Measurements from ENCODE around the gene NHLH2.

The NHLH2 gene

GRCh38 chr1:115833856-115834255, 7.1 kb downstream of the NHLH2 start:
- no peak for TF ChIP-seq SIN3A (IDR thresholded peaks at IDR 0.05; ENCODE audit: borderline replicate concordance, insufficient read depth, low read length)
- no peak for TF ChIP-seq POLR2AphosphoS5 (IDR thresholded peaks at IDR 0.05; ENCODE audit: low read depth, low read length)
- no peak for TF ChIP-seq TAF1 (IDR thresholded peaks at IDR 0.05; ENCODE audit: borderline replicate concordance, insufficient read depth, low read length)
- no peak for TF ChIP-seq REST (IDR thresholded peaks at IDR 0.05; ENCODE audit: insufficient read depth in 1 of 2, low read depth in 2 of 2, low read length in 2 of 2)
- TF ChIP-seq FOXP2 (optimal IDR thresholded peaks at IDR 0.05; ENCODE audit: borderline replicate concordance, extremely low read depth, extremely low read length, insufficient read depth), result no peak

- TF ChIP-seq FOXP2 (optimal IDR thresholded peaks at IDR 0.05; ENCODE audit: borderline replicate concordance, extremely low read depth, extremely low read length, insufficient read depth) (no peak), SIN3A (IDR thresholded peaks at IDR 0.05; ENCODE audit: borderline replicate concordance, insufficient read depth, low read length) (no peak), POLR2AphosphoS5 (IDR thresholded peaks at IDR 0.05; ENCODE audit: low read depth, low read length) (no peak), REST (IDR thresholded peaks at IDR 0.05; ENCODE audit: insufficient read depth in 1 of 2, low read depth in 2 of 2, low read length in 2 of 2) (no peak), TAF1 (IDR thresholded peaks at IDR 0.05; ENCODE audit: borderline replicate concordance, insufficient read depth, low read length) (no peak)
Measured at GRCh38 chr1:115832651-115833050, 8.3 kb downstream of the NHLH2 start.

- TF ChIP-seq SIN3A (IDR thresholded peaks at IDR 0.05; ENCODE audit: borderline replicate concordance, insufficient read depth, low read length), result no peak
- TF ChIP-seq POLR2AphosphoS5 (IDR thresholded peaks at IDR 0.05; ENCODE audit: low read depth, low read length), result no peak
- TF ChIP-seq TAF1 (IDR thresholded peaks at IDR 0.05; ENCODE audit: borderline replicate concordance, insufficient read depth, low read length), result no peak
Measured at GRCh38 chr1:115830963-115831362, 10.0 kb downstream of the NHLH2 start.

GRCh38 chr1:115829947-115830346, 11.0 kb downstream of the NHLH2 start:
- no peak for TF ChIP-seq TAF1 (IDR thresholded peaks at IDR 0.05; ENCODE audit: borderline replicate concordance, insufficient read depth, low read length)
- TF ChIP-seq POLR2AphosphoS5 (IDR thresholded peaks at IDR 0.05; ENCODE audit: low read depth, low read length), result no peak
- TF ChIP-seq SIN3A (IDR thresholded peaks at IDR 0.05; ENCODE audit: borderline replicate concordance, insufficient read depth, low read length), result no peak
- no peak for TF ChIP-seq FOXP2 (optimal IDR thresholded peaks at IDR 0.05; ENCODE audit: borderline replicate concordance, extremely low read depth, extremely low read length, insufficient read depth)
- no peak for TF ChIP-seq REST (IDR thresholded peaks at IDR 0.05; ENCODE audit: insufficient read depth in 1 of 2, low read depth in 2 of 2, low read length in 2 of 2)

- TF ChIP-seq FOXP2 (optimal IDR thresholded peaks at IDR 0.05; ENCODE audit: borderline replicate concordance, extremely low read depth, extremely low read length, insufficient read depth), result no peak
- no peak for TF ChIP-seq POLR2AphosphoS5 (IDR thresholded peaks at IDR 0.05; ENCODE audit: low read depth, low read length)
- no peak for TF ChIP-seq REST (IDR thresholded peaks at IDR 0.05; ENCODE audit: insufficient read depth in 1 of 2, low read depth in 2 of 2, low read length in 2 of 2)
- TF ChIP-seq SIN3A (IDR thresholded peaks at IDR 0.05; ENCODE audit: borderline replicate concordance, insufficient read depth, low read length), result no peak
- TF ChIP-seq TAF1 (IDR thresholded peaks at IDR 0.05; ENCODE audit: borderline replicate concordance, insufficient read depth, low read length), result no peak
Measured at GRCh38 chr1:115829023-115829674, 11.8 kb downstream of the NHLH2 start.
